ENCODE measurements around the gene HAL.
A peak's percentile ranks its signal among the peaks of the same experiment; 100 is the strongest.

Gene HAL

DNA sequence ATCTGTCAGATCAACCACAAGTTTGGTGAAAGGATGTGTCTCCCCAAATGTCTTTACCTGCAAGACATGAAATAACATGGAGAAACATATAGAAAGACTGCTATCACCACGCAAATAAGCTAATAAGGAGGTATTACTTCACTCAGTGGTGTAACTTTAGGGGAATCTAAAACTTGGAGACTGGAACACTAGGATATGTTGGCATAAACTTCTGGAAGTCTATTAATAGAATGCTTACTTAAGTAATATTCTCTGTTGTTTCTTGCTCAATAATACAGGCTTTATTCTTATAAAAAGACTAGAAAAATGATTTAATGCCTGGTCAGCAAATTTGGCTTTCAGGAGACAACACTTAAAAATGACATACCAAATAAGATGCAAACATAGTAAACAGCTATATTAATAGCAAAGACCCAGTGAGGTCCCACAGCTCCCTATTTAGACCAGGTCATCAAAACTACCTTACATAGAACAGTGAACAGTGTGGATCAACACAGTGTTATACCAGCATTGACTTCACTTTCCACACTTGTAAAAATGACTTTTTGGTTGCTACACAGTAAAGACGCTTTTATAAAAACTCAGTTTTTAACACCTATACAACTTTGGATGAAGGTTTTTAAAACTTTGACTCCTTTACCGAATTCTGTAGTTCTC lies 18.9 kb upstream of the HAL start:
- no peak for DNase-seq

DNA sequence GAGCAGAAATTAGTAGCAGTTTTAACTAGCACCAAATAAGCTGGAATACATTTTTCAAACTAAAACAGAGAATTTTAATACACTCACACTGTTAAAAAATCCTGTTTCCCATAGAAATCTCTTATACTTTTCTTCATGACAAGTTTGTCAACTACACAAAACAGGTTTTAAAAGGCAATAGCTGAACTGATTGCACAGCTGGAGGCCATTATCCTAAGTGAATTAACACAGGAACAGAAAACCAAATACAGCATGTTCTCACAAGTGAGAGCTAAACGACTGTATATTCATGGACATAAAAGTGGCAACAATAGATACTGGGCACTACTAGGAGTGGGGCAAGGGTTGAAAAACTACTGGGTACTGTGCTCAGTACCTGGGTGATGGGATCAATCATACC lies 11.6 kb upstream of the HAL start:
- no peak for DNase-seq

DNA sequence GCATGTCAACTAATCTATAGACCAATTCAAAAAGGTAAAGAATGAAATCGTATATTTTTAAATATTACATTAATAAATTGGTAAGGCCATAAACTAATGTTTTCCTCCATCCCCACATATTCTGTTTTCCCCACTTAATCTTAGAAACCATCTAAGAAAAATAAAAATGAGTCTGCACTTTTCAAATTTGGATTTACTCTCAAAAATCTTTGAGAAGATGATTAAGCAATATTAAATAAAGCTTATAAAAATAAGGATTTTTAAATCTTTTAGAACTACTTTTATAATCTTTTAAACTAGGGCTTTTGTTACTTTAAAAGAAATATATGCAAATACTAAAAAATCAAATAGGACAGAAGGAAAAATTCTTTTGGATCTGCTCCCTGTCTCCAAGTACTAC lies 10.6 kb upstream of the HAL start:
- no peak for DNase-seq

DNA sequence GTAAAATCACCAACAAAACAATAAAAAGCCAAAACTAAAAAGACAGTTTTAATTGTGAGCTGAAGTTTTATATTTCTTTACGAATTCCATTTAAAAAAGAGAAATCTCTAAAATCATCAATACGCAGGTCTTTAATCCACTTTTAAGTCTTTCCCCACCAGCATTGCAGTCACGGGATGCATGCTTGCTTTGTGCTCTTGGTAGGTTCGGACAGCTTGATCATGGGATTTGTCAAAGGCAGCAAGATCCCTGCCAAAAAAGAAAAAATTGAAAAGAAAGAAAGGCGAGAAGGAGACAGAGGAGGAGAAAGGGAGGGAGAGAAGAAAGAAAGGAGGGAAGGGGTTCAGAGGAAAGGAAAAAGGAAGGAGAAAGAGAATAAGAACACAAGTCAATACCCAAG lies 4.7 kb upstream of the HAL start:
- DNase-seq, result no peak

DNA sequence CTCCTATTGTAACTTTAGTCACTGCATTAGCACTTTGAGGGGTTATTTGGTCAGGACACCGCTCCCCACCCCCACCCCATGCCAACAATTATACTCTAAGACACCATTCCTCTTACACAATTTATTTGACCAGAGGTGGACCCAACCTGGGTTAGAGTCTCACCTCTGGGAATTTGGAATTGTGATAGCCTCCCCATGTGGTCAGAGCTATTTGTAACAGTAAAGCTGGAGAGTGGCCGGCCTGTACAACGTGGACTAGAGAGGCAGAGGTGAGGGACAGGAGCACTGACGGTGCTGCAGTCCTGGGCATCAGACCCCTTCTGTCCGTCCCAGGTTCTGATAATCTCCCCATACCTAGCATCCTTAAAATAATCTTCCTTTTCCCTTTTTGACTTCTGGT lies 3.3 kb upstream of the HAL start:
- no peak for DNase-seq

DNA sequence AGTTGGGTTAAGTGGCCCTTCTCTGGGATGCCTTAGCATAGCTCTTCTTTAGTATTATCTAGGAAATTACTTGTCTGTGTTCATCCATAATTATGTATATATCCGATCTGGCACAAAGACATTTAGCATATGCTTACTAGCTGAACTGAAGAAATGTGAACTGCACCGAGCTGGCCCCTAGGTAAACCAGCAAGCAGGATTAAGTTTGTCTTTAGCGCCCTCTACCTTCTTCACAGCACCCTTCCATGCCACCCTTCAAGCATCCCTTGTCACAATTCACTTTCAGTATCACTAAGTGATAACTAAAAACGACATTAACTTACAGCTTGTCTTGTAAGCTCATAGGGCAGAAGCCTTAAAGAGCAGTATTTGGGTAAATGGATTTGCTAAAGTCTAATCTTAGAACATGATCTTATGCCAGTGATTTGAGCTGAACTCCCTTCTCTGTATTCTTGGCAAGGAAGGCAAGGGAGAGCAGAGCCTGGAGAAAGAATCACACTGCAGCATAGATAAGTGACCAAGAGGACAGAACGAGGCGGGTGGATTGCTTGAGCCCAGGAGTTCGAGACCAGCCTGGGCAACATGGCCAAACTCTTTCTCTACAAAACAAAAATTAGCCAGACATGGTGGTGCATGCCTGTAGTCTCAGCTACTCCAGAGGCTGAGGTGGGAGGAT lies 2.6 kb upstream of the HAL start:
- peak; percentile 12 to 56 for DNase-seq

DNA sequence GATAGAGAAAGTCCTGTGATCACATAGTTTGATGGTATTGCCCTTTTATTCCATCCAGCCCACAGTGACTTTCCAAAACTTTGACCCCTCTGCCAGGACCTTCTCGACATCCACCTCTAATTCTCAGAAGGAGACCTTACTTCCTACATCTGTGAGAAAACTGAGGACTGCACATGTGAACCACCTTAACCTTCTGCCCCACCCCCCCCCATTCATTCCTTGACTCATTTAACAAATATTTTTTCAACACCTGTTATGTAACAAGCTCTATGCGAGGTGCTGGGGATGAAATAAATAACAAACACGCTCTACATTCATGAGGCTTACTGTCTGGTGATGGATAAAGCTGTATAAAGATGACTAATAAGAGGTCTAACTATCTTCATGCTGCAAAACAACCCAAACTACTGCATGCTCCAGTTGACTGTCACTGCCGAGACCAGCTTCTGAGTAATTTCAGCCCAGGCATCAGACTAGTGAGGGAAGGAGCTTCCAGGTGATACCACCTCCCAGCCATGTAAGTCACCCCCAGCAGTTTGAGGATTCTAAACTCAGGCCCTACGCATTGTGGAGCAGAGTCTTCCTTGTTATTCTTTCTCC lies 1.9 kb upstream of the HAL start:
- DNase-seq, result no peak

DNA sequence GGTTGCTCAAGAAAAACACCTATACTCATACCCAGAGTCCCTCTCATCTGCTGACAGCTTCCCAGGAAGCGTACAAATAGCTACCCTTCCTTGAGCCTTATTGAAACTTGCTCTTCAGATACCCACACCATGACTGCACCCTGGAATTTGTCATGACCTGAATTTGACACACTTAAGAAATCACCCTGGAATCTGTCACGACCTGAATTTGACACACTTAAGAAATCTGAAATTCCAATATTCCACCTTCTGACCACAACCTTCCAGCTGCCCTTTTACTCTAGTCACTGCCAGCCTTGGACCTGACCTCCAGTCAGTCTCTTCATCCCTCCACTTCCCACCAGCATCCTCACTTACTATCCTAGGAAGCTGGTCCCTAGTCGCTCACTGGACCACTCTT lies 1.1 kb upstream of the HAL start:
- no peak for DNase-seq

DNA sequence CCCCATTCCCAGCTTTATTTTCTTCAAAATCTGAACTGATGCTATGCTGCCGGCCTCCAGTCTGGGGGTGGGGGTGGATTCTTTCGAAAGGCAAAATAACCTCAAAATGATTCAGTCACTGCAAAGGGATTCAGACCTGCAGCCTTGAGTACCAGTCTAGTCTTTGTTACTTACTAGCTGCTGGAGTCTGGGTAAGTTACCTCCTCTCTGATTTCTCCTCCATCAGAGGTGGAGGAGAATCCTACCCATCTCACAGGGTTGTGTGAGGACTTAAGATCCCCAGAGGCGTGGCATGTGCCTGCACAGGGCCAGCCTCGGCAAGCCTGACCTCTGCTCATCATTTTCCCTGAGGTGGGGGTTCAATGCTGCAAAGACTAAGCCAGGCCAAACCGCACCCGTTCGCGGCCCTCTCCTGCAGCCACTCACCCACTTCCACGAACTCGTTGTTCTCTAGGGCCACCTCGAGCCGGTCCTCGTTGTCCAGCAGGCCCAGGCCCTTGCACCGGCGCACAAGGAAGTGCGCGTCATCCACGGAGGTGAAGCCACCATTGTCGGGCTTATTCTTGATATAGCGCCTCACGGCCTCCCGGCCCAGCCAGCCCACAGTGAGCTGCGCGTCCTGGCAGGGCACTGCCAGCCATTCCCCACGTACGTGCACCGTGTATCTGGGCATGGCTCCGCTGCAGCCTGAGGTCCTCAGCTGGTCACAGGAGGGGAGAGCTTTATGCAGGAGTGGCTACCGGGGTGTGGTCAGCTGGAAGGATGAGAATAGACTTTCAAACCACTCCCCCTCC lies 709 bp downstream of the HAL start:
- DNase-seq, result no peak

DNA sequence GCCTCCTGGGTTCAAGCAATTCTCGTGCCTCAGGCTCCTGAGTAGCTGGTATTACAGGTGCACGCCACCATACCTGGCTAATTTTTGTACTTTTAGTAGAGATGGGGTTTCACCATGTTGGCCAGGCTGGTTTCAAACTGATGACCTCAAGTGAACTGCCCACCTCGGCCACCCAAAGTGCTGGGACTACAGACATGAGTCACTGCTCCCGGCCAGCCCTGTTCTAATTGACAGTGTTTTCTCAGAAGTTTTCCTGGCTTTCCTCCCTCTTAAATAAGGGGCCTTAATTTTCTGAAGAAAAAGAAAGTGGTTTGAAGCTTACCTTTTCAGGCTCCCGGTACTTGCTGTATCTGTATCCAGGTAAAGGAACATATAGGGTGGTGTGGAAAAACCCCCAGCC lies 1.7 kb downstream of the HAL start:
- DNase-seq, result no peak

DNA sequence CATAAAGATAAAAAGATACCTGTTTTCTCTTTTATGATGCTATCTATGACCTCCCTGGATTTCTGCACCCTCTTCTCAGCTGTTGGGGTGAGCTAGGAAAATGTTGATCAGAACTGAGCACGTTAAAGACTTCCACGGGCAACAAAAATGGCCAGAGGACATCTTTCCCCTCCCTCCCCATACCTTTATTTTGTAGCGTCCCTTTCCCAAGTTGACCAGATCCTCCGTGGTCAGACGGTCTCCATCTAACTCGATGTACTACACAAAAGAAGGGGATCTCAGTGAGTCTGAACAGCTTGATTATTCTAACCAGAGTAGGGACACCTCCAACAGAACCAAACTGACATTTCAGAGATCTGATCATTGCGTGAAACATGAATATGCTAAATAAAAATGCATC lies 2.2 kb downstream of the HAL start:
- DNase-seq, result no peak

DNA sequence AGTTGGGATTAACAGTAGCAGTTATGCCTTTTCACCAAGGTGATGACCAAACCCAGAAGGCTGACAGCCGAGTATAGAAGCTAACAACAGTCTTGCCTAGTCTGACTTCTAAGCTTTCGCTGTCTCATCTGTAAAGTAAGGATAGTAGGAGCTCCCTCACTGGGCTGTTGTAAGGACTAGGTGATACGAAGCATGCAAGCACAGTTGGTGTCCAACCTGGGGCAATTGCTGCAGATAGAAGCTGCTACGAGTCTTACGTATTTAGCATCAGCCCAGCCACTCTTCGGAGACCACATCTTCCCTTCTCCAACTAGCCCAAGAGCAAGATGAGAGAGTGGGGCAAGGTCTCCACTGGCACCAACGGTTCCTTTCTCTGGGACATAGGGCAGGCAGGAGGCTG lies 6.0 kb downstream of the HAL start:
- no peak for DNase-seq

DNA sequence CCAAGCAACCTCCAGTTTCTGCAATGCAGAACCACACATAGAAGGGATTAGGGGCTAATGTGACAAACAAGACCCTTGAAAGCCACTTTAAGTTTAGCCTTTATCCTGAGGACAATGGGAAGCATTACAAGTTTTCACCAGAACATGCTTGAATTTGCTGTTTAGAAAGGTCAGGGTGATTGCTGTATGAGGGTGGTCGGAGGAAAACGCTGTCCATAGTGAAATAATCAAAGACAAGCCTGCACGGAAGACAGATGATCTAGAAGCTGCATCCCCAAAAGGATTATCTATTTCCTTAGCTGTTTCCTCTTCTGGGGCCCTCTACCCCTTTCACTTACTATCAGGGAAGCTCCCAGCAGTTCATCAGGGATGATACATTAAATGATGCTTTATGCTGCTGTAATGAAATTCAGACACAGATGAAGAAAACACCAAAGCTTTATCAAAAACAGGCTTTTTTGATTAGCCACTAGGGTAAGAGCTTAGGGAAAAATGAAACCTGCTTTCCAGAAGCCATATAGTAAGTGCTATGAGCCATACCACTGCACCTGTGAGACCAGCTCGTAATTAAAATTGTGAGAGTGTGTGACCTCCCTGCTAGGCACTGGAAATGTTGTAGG lies 6.5 kb downstream of the HAL start:
- DNase-seq, result no peak

DNA sequence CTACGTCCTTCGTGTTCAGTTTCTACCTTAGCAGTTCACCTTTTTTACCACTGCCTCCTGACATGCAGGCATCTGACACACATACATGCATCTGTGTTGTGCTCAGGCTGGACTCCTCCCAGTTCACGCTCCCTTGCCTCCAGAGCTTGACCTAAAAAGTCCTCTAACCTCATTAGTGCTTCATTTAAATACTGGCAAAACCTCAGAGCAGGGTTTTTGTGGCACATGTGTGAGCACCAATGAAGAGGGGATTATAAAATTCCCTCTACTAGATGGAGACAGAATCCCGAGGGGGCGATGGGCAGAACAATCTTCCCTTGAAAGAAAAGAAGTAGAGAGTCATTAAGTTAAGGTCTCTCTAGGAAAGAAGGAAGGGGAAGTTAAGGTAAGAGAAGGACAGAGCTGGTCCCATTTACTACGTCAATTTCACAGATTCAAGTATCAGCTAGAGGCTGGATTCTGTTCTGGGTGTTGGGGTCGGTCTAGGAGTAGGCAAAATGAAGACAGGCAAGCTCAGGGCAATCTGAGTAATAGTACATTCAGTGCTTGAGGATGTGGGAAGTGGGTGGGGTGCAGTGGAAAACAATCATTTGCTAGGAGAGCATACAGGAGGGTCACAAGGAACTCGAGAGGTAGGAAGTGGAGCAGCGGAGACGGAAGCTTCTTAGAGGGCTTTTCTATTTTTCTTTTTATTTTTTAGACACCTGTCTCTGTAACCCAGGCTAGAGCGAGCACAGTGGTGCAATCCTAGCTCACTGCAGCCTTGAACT lies 7.5 kb downstream of the HAL start:
- no peak for DNase-seq

DNA sequence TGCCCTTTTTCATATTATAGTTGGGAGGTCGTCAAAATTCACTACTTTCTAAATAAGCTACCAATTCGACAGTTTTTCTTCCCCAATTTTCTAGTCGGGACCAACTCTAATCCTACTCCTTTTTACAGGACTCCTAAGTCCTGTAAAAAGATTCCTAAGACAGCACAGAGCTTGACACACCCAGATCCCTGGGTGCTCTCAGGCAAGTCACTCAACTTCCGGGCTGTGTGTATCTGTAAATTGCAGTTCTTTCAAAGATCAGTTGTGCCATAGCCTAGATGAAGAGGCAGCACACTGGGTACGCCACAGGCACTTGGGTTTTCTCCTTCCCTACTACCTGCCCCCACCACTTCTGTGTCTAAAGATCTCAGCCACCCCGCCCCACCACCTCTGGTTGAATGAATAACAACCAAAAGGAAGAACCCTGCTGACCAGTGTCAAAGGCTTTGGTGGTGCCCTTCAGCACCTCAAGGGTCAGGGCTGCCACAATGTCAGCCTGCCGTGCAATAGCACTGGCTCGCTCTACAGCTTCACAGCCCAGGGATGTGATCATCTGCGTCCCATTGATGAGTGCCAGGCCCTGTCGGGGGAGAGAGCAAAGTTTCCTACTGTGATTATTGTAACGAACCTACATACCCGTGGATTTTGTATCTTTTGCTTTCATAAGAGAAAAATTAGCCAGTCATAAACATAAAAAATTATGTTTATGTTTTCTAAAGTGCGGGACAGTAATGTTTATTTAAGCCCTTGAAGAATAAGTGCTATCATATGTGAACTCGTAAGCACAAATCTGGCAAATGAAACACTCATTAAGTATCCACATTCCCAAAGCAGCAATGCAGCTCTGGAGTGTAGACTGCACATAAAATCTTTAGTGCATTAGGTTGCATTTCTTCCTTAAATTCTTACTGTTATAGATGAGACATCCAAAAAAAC lies 9.2 kb downstream of the HAL start:
- DNase-seq, result no peak

DNA sequence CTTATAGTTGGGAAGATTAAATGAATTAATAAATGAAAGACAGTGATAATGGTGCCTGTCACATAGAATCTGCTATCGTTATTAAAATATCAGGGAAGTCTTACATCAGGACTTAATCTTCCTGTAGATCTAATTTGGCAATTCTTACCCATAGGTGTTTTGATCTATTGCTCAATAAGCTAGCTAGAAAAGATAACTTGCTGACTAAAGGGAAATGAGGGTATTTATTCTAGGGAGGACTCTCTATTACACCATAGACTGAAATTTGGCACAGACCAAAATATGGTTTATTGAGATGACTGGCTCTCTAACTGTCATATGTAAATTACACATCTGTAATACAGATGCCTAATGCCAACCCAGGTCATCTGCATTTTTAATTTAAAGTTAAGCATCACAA lies 11.5 kb downstream of the HAL start:
- no peak for DNase-seq

DNA sequence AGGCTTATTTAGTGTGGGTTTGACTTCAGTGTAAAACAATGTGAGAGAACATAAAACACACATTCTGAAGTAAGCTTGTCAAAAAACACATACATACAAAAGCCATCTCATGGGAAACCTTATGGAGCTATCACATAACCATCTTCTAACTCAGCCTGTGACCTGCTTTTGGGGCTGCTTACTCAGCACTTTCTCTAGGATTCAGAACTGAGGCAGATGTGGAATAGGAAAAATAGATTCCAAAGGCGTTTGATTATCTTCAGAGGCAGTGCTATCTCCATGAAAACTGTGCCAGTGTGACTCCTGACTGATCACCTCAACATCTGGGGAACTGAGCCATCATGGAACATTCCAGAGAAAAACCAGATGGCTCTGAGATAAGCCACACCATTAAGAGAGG lies 13.5 kb downstream of the HAL start:
- no peak for DNase-seq

DNA sequence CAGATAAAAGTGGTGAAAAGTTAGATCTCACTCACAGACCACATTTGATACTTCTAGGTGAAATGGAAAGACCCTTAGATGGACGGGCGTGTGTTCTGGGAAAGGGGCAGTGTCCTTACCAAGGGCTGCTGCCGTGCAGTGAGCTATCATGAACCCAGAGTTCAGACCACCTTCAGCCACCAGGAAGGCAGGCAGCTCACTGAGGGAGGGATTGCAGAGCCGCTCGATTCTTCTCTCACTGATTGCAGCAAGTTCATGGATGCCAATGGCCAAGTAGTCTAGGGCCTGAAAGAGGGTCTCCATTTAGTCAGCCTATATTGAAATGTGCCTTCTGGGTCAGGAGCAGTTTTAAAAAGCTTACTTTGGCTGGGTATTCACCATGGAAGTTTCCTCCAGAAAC lies 15.7 kb downstream of the HAL start:
- DNase-seq, result no peak

DNA sequence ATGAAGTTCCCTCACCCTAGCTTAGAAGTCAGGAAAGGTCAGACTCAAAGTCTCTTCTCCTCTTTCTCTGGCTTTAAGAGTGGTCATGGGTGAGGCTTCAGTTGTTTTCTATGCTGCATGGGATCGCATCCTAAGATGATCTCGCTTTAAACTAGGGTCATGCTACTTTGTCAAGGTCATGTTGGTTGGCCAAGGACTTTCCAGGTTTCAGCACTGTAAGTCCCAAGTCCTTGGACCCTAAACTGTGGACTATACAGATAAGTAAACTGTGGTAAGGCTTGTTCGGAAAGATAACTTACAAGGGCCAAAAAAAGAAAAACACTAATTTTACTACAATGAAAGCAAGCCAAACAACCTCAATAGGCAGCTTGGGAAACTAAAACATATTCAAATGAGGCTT lies 17.4 kb downstream of the HAL start:
- no peak for DNase-seq

DNA sequence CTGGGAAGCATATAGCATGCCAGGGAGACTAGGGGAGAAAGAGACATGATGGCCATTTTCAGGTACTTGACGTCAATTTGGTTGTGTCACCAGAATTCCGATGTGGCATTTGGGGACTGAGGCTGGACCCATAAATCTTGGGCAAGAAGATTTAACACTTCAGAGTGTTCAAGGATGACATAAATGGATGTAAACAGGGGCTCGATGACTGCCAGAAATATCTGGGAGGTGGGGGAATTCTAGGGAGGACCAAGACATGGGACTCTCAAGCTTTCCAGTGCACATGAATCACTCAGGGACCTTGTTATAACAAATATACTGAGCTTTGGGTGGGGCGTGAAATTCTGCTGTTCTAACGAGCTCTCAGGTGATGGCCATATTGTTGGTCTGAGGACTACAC lies 17.8 kb downstream of the HAL start:
- DNase-seq, result no peak

DNA sequence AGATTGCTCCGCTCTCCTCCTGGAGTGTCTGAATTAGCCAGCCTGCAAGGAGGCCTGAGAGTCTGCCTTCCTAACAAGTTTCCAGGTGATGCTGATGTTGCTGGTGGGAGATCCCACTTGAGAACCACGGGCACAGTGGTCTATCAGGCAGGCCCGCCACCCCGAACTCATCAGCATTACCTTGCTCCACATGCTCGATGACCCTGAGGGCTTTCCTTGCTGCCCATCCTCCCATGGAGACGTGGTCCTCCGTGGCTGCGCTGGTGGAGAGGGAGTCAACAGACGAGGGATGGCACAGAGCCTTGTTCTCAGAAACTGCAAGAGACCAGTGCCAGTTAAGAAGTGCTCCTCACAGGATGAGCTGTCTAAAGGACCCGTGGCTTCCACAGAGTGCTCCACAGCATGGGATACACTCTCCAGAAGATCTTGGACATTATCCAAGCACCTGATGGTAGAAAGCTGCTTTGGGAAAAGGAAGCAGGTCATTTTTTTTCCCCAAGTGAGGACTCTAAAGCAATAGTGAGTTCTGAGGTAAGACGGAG lies 18.3 kb downstream of the HAL start:
- DNase-seq, result no peak
